HG03565 (cell line): ENCODE data around the gene TDRD7.

Experiments used
- ATAC-seq: cut with Tn5 transposase; IDR thresholded peaks from one replicate; pipeline ENCODE4 v1.9.1; 2021; ENCODE audit warnings: mild to moderate bottlenecking, moderate library complexity; ENCODE audit not compliant: unreplicated experiment

Gene TDRD7

GRCh38 chr9:97387504-97387886, 24.4 kb upstream of the TDRD7 start:
- no peak for ATAC-seq

GRCh38 chr9:97387936-97388684, 23.8 kb upstream of the TDRD7 start:
- no peak for ATAC-seq

- peak; percentile 63 for ATAC-seq
These were observed 23.1 kb upstream of the TDRD7 start for GRCh38 chr9:97388721-97389238.

- ATAC-seq, result no peak
These were observed 22.6 kb upstream of the TDRD7 start for GRCh38 chr9:97389249-97389648.

- no peak for ATAC-seq
These were observed 21.0 kb upstream of the TDRD7 start for GRCh38 chr9:97390791-97391406.

- ATAC-seq, result no peak
These were observed 17.0 kb upstream of the TDRD7 start for GRCh38 chr9:97394881-97395280.

- ATAC-seq, result no peak
These were observed 16.2 kb upstream of the TDRD7 start for GRCh38 chr9:97395745-97396144.

- ATAC-seq, result no peak
These were observed 15.6 kb upstream of the TDRD7 start for GRCh38 chr9:97396256-97396655.

GRCh38 chr9:97397220-97397619, 14.7 kb upstream of the TDRD7 start:
- ATAC-seq, result peak; percentile 53

- peak; percentile 44 for ATAC-seq
These were observed 12.7 kb upstream of the TDRD7 start for GRCh38 chr9:97398999-97399758.

- ATAC-seq, result no peak
These were observed 8.1 kb upstream of the TDRD7 start for GRCh38 chr9:97403746-97404316.

GRCh38 chr9:97405551-97405950, 6.3 kb upstream of the TDRD7 start:
- no peak for ATAC-seq

- no peak for ATAC-seq
These were observed 5.2 kb upstream of the TDRD7 start for GRCh38 chr9:97406620-97407177.

- no peak for ATAC-seq
These were observed 3.3 kb upstream of the TDRD7 start for GRCh38 chr9:97408562-97408961.

- peak; percentile 12 for ATAC-seq
These were observed 482 bp upstream of the TDRD7 start for GRCh38 chr9:97411440-97411788.

GRCh38 chr9:97412626-97413385, 910 bp downstream of the TDRD7 start:
- ATAC-seq, result no peak

- ATAC-seq, result no peak
These were observed 1.6 kb downstream of the TDRD7 start for GRCh38 chr9:97413462-97413861.

- no peak for ATAC-seq
These were observed 3.2 kb downstream of the TDRD7 start for GRCh38 chr9:97415146-97415545.

- no peak for ATAC-seq
These were observed 7.0 kb downstream of the TDRD7 start for GRCh38 chr9:97418880-97419279.

- ATAC-seq, result no peak
These were observed 7.5 kb downstream of the TDRD7 start for GRCh38 chr9:97419309-97419867.
